ENCODE measurements around the gene ZNF3. TPM values are rescaled to one million over a fixed set of nuclear protein-coding genes. Genes with fewer than 3 reads are reported as not detected.
A peak's percentile ranks its signal among the peaks of the same experiment; 100 is the strongest.

The ZNF3 gene
- total RNA-seq, 1 experiment from 2014 or later, result 32.9 TPM

DNA sequence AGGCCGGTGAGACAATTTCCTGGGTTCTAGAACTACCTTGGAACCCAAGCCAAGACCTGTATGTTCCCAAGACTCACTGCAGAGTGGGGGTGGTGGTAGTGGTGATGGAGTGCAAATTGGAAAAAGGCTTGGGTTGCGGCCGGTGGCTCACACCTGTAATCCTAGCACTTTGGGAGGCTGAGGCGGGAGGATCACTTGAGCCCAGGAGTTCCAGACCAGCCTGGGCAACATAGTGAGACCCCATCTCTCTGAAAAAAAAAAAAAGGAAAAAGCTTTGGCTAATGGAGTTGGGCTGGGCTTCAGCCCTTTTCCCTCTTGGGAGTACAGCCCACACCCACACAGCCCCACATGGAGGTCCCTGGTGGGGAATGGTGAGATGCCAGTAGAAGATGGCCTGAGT lies 24.0 kb upstream of the ZNF3 start:
- ChIA-PET POLR2A (no interaction called here), CTCF (no interaction called here)
- no peak overlapping the region for H3K27ac ChIP-seq (ENCODE audit: low read length)
- H3K4me1 ChIP-seq (ENCODE audit: control insufficient read depth, insufficient read depth, low read length), result peaks cover 5% of the 10 kb centered on the region
- H3K4me3 ChIP-seq (ENCODE audit: low read depth in 2 of 2, low read length in 2 of 2), result no peak overlapping the region
- BruUV-seq (replicated peaks), result no TSS peak
- TF ChIP-seq, protein P1, sequence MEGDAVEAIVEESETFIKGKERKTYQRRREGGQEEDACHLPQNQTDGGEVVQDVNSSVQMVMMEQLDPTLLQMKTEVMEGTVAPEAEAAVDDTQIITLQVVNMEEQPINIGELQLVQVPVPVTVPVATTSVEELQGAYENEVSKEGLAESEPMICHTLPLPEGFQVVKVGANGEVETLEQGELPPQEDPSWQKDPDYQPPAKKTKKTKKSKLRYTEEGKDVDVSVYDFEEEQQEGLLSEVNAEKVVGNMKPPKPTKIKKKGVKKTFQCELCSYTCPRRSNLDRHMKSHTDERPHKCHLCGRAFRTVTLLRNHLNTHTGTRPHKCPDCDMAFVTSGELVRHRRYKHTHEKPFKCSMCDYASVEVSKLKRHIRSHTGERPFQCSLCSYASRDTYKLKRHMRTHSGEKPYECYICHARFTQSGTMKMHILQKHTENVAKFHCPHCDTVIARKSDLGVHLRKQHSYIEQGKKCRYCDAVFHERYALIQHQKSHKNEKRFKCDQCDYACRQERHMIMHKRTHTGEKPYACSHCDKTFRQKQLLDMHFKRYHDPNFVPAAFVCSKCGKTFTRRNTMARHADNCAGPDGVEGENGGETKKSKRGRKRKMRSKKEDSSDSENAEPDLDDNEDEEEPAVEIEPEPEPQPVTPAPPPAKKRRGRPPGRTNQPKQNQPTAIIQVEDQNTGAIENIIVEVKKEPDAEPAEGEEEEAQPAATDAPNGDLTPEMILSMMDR (IDR thresholded peaks at IDR 0.05), result no peak
- no peak for TF ChIP-seq SIN3A (IDR thresholded peaks at IDR 0.05; ENCODE audit: borderline replicate concordance, insufficient read depth, low read depth, low read length)
- TF ChIP-seq, protein P2, sequence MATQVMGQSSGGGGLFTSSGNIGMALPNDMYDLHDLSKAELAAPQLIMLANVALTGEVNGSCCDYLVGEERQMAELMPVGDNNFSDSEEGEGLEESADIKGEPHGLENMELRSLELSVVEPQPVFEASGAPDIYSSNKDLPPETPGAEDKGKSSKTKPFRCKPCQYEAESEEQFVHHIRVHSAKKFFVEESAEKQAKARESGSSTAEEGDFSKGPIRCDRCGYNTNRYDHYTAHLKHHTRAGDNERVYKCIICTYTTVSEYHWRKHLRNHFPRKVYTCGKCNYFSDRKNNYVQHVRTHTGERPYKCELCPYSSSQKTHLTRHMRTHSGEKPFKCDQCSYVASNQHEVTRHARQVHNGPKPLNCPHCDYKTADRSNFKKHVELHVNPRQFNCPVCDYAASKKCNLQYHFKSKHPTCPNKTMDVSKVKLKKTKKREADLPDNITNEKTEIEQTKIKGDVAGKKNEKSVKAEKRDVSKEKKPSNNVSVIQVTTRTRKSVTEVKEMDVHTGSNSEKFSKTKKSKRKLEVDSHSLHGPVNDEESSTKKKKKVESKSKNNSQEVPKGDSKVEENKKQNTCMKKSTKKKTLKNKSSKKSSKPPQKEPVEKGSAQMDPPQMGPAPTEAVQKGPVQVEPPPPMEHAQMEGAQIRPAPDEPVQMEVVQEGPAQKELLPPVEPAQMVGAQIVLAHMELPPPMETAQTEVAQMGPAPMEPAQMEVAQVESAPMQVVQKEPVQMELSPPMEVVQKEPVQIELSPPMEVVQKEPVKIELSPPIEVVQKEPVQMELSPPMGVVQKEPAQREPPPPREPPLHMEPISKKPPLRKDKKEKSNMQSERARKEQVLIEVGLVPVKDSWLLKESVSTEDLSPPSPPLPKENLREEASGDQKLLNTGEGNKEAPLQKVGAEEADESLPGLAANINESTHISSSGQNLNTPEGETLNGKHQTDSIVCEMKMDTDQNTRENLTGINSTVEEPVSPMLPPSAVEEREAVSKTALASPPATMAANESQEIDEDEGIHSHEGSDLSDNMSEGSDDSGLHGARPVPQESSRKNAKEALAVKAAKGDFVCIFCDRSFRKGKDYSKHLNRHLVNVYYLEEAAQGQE (IDR thresholded peaks at IDR 0.05; ENCODE audit: insufficient read depth in 1 of 2, low read depth in 2 of 2, low read length in 1 of 2), result no peak
- no peak for TF ChIP-seq TCF7L2 (IDR thresholded peaks at IDR 0.05; ENCODE audit: low read depth, low read length)
- no peak for TF ChIP-seq POLR2AphosphoS5 (IDR thresholded peaks at IDR 0.05; ENCODE audit: low read depth, low read length)
- no peaks in the 10 kb centered on the region for H3K9me3 ChIP-seq (ENCODE audit: control insufficient read depth, insufficient read depth, low read depth, low read length)
- intact Hi-C loops (cut with micrococcal nuclease; ENCODE audit: unreplicated experiment) (no loop called here), in situ Hi-C loops (cut with HindIII; ENCODE audit: low pct_unique_long_range_greater_than_20kb, low sequenced_read_pairs) (no loop called here)
- ATAC-seq, result no peak
- H3K36me3 ChIP-seq (ENCODE audit: control insufficient read depth, insufficient read depth, low read length), result no peaks in the 10 kb centered on the region; the same call in 1 of the 2 replicates
- no peaks in the 10 kb centered on the region for H3K27me3 ChIP-seq (ENCODE audit: control insufficient read depth, insufficient read depth, low read length)
- no peak for DNase-seq (ENCODE audit: low read depth, low spot score)

DNA sequence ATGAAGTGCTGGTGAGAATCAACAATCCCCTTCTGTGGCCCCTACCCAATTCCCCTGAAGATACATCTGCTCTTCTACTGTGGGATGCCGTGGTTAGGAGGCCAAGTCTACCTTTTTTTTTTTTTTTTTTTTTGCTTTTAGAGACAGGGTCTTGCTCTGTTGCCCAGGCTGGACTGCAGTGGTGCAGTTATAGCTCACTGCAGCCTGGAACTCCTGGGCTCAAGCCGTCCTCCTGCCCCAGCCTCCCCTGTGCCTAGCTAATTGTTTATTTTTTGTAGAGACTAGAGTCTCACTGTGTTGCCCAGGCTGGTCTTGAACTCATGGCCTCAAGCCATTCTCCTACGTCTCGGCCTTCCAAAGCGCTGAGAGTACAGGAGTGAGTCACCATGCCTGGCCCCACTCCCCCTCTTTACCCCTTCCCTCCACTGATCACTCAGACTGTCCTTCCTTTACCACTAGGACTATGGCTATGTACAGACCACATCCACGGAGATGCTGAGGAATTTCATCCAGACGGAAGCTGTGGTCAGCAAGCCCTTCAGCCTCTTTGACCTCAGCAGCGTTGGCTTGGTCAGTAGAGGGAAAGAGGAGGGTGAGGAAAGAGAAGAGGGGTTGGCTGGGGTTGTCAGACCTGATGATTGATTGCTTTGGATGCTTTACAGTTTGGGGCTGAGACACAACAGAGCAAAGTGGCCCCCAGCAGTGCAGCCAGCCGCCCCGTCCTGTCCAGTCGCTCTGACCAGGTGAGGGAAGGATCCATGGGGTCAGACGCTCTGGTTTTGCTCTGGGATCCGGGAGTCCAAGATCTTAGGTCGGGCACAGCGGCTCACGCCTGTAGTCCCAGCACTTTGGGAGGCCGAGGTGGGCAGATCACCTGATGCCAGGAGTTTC lies 21.7 kb upstream of the ZNF3 start:
- no peak for DNase-seq (ENCODE audit: low read depth, low spot score)
- intact Hi-C loops (cut with micrococcal nuclease; ENCODE audit: unreplicated experiment) (no loop called here), in situ Hi-C loops (cut with HindIII; ENCODE audit: low pct_unique_long_range_greater_than_20kb, low sequenced_read_pairs) (no loop called here)
- TF ChIP-seq, protein P2 (IDR thresholded peaks at IDR 0.05; ENCODE audit: insufficient read depth in 1 of 2, low read depth in 2 of 2, low read length in 1 of 2), result no peak
- TF ChIP-seq, protein P1 (IDR thresholded peaks at IDR 0.05), result no peak
- no peak for TF ChIP-seq SIN3A (IDR thresholded peaks at IDR 0.05; ENCODE audit: borderline replicate concordance, insufficient read depth, low read depth, low read length)
- no peak for TF ChIP-seq POLR2AphosphoS5 (IDR thresholded peaks at IDR 0.05; ENCODE audit: low read depth, low read length)
- TF ChIP-seq TCF7L2 (IDR thresholded peaks at IDR 0.05; ENCODE audit: low read depth, low read length), result no peak
- Histone ChIP-seq H3K4me3 (ENCODE audit: low read depth in 2 of 2, low read length in 2 of 2) (peak overlapping the region; percentile 82 to 89), H3K27ac (ENCODE audit: low read length) (peak overlapping the region; percentile 90), H3K36me3 (ENCODE audit: control insufficient read depth, insufficient read depth, low read length) (peaks cover 18% of the 10 kb centered on the region), H3K4me1 (ENCODE audit: control insufficient read depth, insufficient read depth, low read length) (peaks cover 15% of the 10 kb centered on the region), H3K27me3 (ENCODE audit: control insufficient read depth, insufficient read depth, low read length) (no peaks in the 10 kb centered on the region), H3K9me3 (ENCODE audit: control insufficient read depth, insufficient read depth, low read depth, low read length) (no peaks in the 10 kb centered on the region)
- ChIA-PET CTCF (interaction anchor here (1.3 kb wide), 1 partner anchor 9 kb away, joined by 4 read pairs; no protein-coding TSS in a partner anchor), POLR2A (interaction anchor here (0.6 to 1.0 kb wide), 3 partner anchors 17 to 951 kb away, joined by 3 read pairs; no protein-coding TSS in a partner anchor)
- BruUV-seq (replicated peaks), result no TSS peak
- no peak for ATAC-seq

All from Panc1 (cell line).